B cell (primary cell): Measurements from ENCODE around the gene P4HA2. TPM values are rescaled to one million over a fixed set of nuclear protein-coding genes. Genes with fewer than 3 reads are reported as not detected.
A peak's percentile ranks its signal among the peaks of the same experiment; 100 is the strongest.

Source experiments
- ATAC-seq: fragments of 200-7000 bp; cut with Tn5 transposase; one replicate; pipeline ENCODE4 v1.10.0; 2021; ENCODE audit warnings: low read depth, mild to moderate bottlenecking, moderate number of reproducible peaks, moderate library complexity
- CTCF ChIA-PET: fragments of 350-600 bp; sonication (Branson Sonifier 250); formaldehyde crosslinking; loops from one replicate; lab custom pipeline; 2021; ENCODE audit warnings: antibody characterized with exemption, inconsistent platforms; lab: Charles Lee
- POLR2A ChIA-PET: fragments of 350-600 bp; sonication (Branson Sonifier 250); formaldehyde crosslinking; loops from one replicate; lab custom pipeline; 2021; ENCODE audit warnings: antibody characterized with exemption; lab: Charles Lee
- DNase-seq: peaks from one replicate; pipeline ENCODE4 v3.0.0; 2013
- H2AFZ ChIP-seq: 2 replicates; pipeline ENCODE4 v1.6.1; 2012; ENCODE audit warnings: mild to moderate bottlenecking, low read depth, low read length; ENCODE audit not compliant: insufficient read depth, poor library complexity, severe bottlenecking
- H3K27ac ChIP-seq, 2 donors: 1 replicate in 1 of 2; 2 replicates in 1 of 2; pipeline ENCODE4 v1.5.1; 2012 to 2013; ENCODE audit warnings: low read length in 2 of 2, mild to moderate bottlenecking in 2 of 2, moderate library complexity in 1 of 2
- H3K27me3 ChIP-seq, 4 experiments: fragments of 200-600 bp in 1 of 4; sonication (generic) in 1 of 4; replicated peaks in 1 of 4; 1 replicate in 2 of 4; 2 replicates in 2 of 4; pipeline versions ENCODE4 v1.6.1 to v1.7.0; 2013 to 2016; ENCODE audit warnings: low read length in 3 of 4, mild to moderate bottlenecking in 2 of 4, mixed read lengths in 1 of 4, moderate library complexity in 1 of 4; ENCODE audit not compliant: insufficient read depth in 4 of 4, control insufficient read depth in 3 of 4; ENCODE audit errors: control extremely low read depth in 1 of 4
- H3K36me3 ChIP-seq, 2 experiments: replicated peaks in 1 of 2; 1 replicate in 1 of 2; 2 replicates in 1 of 2; pipeline versions ENCODE4 v1.6.1 to v1.7.1; 2013; ENCODE audit warnings: low read length in 1 of 2; ENCODE audit not compliant: insufficient read depth in 2 of 2, control insufficient read depth in 1 of 2; ENCODE audit errors: control extremely low read depth in 1 of 2, extremely low read depth in 1 of 2
- H3K4me1 ChIP-seq, 2 donors: fragments of 200-600 bp in 1 of 2; sonication (generic) in 1 of 2; 1 replicate in 1 of 2; 2 replicates in 1 of 2; pipeline versions ENCODE4 v1.5.1 to v1.6.1; 2013 to 2017; ENCODE audit warnings: low read length in 2 of 2; ENCODE audit not compliant: control insufficient read depth in 2 of 2, insufficient read depth in 2 of 2
- H3K4me2 ChIP-seq: replicated peaks from 2 replicates; pipeline ENCODE3; 2012; ENCODE audit warnings: mild to moderate bottlenecking, low read depth, low read length; ENCODE audit not compliant: poor library complexity, severe bottlenecking
- H3K4me3 ChIP-seq, 5 experiments: fragments of 200-600 bp in 1 of 5; sonication (generic) in 1 of 5; 1 replicate in 3 of 5; 2 replicates in 2 of 5; pipeline versions ENCODE4 v1.5.1 to v1.7.0; 2011 to 2016; ENCODE audit warnings: low read length in 4 of 5, mild to moderate bottlenecking in 4 of 5, low read depth in 2 of 5, control low read depth in 1 of 5, moderate library complexity in 1 of 5; ENCODE audit not compliant: insufficient read depth in 1 of 5; ENCODE audit errors: control extremely low read depth in 1 of 5, extremely low read depth in 1 of 5
- H3K79me2 ChIP-seq: fragments of 200-600 bp; sonication (generic); one replicate; pipeline ENCODE4 v1.6.0; 2016; ENCODE audit warnings: low read length; ENCODE audit not compliant: control insufficient read depth, insufficient read depth
- H3K9ac ChIP-seq: fragments of 200-600 bp; sonication (generic); 2 replicates; pipeline ENCODE4 v1.6.1; 2017; ENCODE audit warnings: mild to moderate bottlenecking, low read length, moderate library complexity
- H3K9me3 ChIP-seq, 3 donors: one replicate each; pipeline versions ENCODE4 v1.6.1 to v1.7.1; 2013; ENCODE audit warnings: low read length in 2 of 3; ENCODE audit not compliant: control insufficient read depth in 2 of 3, insufficient read depth in 1 of 3; ENCODE audit errors: control extremely low read depth in 1 of 3
- H4K20me1 ChIP-seq: 2 replicates; pipeline ENCODE4 v1.6.0; 2012; ENCODE audit warnings: mild to moderate bottlenecking, low read length; ENCODE audit not compliant: insufficient read depth, control insufficient read depth, poor library complexity, severe bottlenecking
- H3K27ac Mint-ChIP-seq: one replicate; pipeline ENCODE4 v1.8.0; 2021; ENCODE audit warnings: mixed read lengths
- H3K27me3 Mint-ChIP-seq: one replicate; pipeline ENCODE4 v1.8.0; 2021; ENCODE audit warnings: mixed read lengths
- H3K4me1 Mint-ChIP-seq: one replicate; pipeline ENCODE4 v1.8.0; 2021; ENCODE audit warnings: mixed read lengths
- H3K4me3 Mint-ChIP-seq: one replicate; pipeline ENCODE4 v1.8.0; 2021; ENCODE audit warnings: mixed read lengths
- H3K9me3 Mint-ChIP-seq: one replicate; pipeline ENCODE4 v1.8.0; 2022; ENCODE audit warnings: mixed read lengths; ENCODE audit not compliant: insufficient read depth
- EZH2 ChIP-seq: IDR thresholded peaks from 2 replicates; pipeline ENCODE4 v1.6.1; 2012; ENCODE audit warnings: borderline replicate concordance, low read depth, mild to moderate bottlenecking, moderate library complexity, low read length; ENCODE audit not compliant: insufficient read depth, poor library complexity, severe bottlenecking
- WGBS: methylation state at CpG from one replicate; pipeline ENCODE4 v1.1.5; 2013; ENCODE audit warnings: missing lambda C conversion rate; ENCODE audit not compliant: insufficient coverage; 5-methylcytosine and 5-hydroxymethylcytosine counted together
- intact Hi-C: fragments of 100-400 bp; cut with micrococcal nuclease; formaldehyde crosslinking; loops from one replicate; pipeline ENCODE4 v1.10.0; 2022
- polyA plus RNA-seq: library from polyadenylated mRNA; depleted of rRNA; stranded (reverse); fragments of >200 nt; gene quantifications from 2 replicates; pipeline ENCODE4 v1.2.3, GENCODE V29; 2012
- total RNA-seq, 2 donors: library from RNA; stranded (reverse); fragments of 120-200 nt in 1 of 2; gene quantifications; 1 replicate in 1 of 2; 2 replicates in 1 of 2; pipeline versions ENCODE4 v1.2.3 to v1.2.4, GENCODE V29; 2013 to 2022
- TF ChIP-seq, protein P1 (sequence below): fragments of 200-600 bp; IDR thresholded peaks from one replicate; pipeline ENCODE4 v1.8.0; 2022; ENCODE audit warnings: antibody characterized with exemption, mild to moderate bottlenecking

Gene P4HA2
- total and polyA plus RNA-seq, 2 donors (not counting 1 experiment from before 2014, with no cell fraction given) = 0.09 to 0.25 TPM

DNA sequence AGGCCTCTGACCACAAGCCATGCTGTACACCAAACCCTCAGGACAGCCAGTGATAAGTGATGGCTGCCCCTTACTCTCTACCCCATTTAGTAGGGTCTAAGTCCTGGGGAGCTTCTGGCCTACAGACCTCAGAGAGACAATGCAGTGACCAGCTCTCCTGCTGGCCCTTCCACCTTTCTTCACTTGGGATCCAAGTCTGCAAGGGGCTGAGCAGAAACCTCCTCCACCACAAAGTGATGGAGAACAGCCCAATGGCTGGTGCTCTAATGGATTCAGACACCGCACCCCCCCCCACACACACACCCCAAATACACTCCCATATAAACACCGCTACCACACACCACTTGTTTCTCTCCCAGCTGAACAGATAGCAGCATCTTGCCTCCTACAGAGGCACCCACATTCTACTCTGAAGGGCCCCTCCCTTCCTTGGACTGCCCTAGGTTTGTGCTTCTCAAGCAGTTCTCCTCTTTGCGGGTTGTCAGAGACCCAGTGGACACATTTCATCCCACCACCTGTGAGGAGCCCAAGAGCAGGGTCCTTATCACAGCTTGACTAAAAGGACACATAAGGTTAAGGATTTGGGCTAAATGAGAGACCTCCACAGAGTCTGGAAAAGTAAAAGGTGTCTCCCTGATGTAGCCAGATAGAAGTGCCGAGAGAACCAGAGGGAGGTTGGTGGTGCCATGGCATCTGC lies 28.6 kb upstream of the P4HA2 start:
- CTCF ChIA-PET = no interaction called here
- Histone ChIP-seq H2AFZ (no peak overlapping the region), H3K4me3 (no peak overlapping the region), H4K20me1 (no peaks in the 10 kb centered on the region), H3K27me3 (peaks cover 0 to 35% (median 14%) of the 10 kb centered on the region in 4 experiments), H3K9ac (no peak overlapping the region), H3K79me2 (no peaks in the 10 kb centered on the region), H3K27ac (no peak overlapping the region), H3K4me2 (no peak overlapping the region), H3K9me3 (peaks cover 0 to 7% (median 0%) of the 10 kb centered on the region in 3 donors), H3K4me1 (peaks cover 8 to 9% of the 10 kb centered on the region in 2 donors), H3K36me3 (no peaks in the 10 kb centered on the region)
- no peak for TF ChIP-seq EZH2
- TF ChIP-seq, protein P1, sequence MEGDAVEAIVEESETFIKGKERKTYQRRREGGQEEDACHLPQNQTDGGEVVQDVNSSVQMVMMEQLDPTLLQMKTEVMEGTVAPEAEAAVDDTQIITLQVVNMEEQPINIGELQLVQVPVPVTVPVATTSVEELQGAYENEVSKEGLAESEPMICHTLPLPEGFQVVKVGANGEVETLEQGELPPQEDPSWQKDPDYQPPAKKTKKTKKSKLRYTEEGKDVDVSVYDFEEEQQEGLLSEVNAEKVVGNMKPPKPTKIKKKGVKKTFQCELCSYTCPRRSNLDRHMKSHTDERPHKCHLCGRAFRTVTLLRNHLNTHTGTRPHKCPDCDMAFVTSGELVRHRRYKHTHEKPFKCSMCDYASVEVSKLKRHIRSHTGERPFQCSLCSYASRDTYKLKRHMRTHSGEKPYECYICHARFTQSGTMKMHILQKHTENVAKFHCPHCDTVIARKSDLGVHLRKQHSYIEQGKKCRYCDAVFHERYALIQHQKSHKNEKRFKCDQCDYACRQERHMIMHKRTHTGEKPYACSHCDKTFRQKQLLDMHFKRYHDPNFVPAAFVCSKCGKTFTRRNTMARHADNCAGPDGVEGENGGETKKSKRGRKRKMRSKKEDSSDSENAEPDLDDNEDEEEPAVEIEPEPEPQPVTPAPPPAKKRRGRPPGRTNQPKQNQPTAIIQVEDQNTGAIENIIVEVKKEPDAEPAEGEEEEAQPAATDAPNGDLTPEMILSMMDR = no peak
- POLR2A ChIA-PET = no interaction called here
- Mint-ChIP-seq H3K4me3 (peak overlapping the region; percentile 52), H3K4me1 (peaks cover 2% of the 10 kb centered on the region), H3K27me3 (peaks cover 24% of the 10 kb centered on the region), H3K9me3 (no peaks in the 10 kb centered on the region), H3K27ac (no peak overlapping the region)
- ATAC-seq (no peak), DNase-seq (no peak)
- intact Hi-C loops = no loop called here
- WGBS = 98% methylated on average over 4 of the region's 4 CpGs

DNA sequence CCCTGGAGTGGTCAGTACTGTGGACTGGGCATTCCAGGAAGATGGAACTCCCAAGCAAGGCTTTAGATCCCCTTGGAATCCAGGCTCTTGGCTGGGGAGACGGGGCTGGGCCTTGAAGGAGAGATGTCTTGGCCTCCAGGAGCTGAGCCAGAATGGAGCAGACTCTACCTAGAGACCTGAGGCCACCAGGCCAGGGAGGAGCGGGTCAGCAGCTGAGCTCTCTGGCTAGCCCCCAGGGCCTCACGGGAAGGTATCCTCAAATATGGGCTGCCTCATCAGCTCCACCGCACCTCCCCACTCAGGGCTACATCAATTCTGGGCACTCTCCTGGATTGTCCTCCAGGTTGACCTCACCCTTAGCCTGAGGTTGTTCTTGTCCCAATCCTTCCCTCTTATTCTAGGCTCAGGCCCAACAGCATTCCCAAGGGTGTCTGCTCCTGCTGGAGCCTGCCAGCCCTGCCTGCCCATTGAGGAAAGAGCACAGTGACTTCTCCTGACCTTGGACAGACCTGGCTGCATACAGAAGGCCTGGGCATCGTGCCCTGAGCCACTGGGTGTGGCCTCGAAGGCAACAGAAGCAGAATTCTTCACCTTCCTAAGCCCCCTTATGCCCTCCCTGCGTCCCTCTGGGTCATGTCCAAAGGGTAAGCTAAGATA lies 26.8 kb upstream of the P4HA2 start:
- H3K4me3 Mint-ChIP-seq = no peak overlapping the region
- TF ChIP-seq, protein P1 = no peak
- TF ChIP-seq EZH2 = no peak
- Histone ChIP-seq H3K9me3 (peaks cover 0 to 7% (median 0%) of the 10 kb centered on the region in 3 donors), H3K36me3 (no peaks in the 10 kb centered on the region), H3K4me3 (no peak overlapping the region), H3K9ac (no peak overlapping the region), H4K20me1 (no peaks in the 10 kb centered on the region), H3K27me3 (peaks cover 0 to 35% (median 14%) of the 10 kb centered on the region in 4 experiments), H3K4me2 (no peak overlapping the region), H3K27ac (no peak overlapping the region), H2AFZ (no peak overlapping the region), H3K79me2 (no peaks in the 10 kb centered on the region), H3K4me1 (peaks cover 8 to 9% of the 10 kb centered on the region in 2 donors)
- H3K9me3 Mint-ChIP-seq = no peaks in the 10 kb centered on the region
- ChIA-PET CTCF (interaction anchor here (1.1 kb wide), 1 partner anchor 16 kb away, joined by 3 read pairs; no protein-coding TSS in a partner anchor), POLR2A (no interaction called here)
- no peak for DNase-seq
- intact Hi-C loops = no loop called here
- 97% methylated on average over 3 of the region's 7 CpGs for WGBS
- H3K4me1 Mint-ChIP-seq = peaks cover 2% of the 10 kb centered on the region
- no peak overlapping the region for H3K27ac Mint-ChIP-seq
- peaks cover 17% of the 10 kb centered on the region for H3K27me3 Mint-ChIP-seq
- ATAC-seq = no peak
